Lung (tissue), 12 donors: Measurements from ENCODE around the gene SCD. TPM values are rescaled to one million over a fixed set of nuclear protein-coding genes. Genes with fewer than 3 reads are reported as not detected.
"Not testable (repeated sequence)": the region's sequence is repeated elsewhere in the genome, so short reads cannot be mapped to it uniquely, and the experiment has no call there.

ENCODE experiments used
- ATAC-seq: fragments of 200-7000 bp; cut with Tn5 transposase; one replicate; pipeline ENCODE4 v1.9.1; 2020; ENCODE audit warnings: moderate number of reproducible peaks; ENCODE audit not compliant: insufficient read depth, low FRiP score
- DNase-seq, 3 donors: peaks; one replicate each; pipeline ENCODE4 v3.0.0-alpha.2; 2013 to 2017
- H3K27ac ChIP-seq, 2 donors: one replicate each; pipeline ENCODE4 v1.5.1; 2013; ENCODE audit warnings: mild to moderate bottlenecking in 2 of 2, moderate library complexity in 2 of 2, control low read depth in 1 of 2, inconsistent platforms in 1 of 2, low read depth in 1 of 2, low read length in 1 of 2
- H3K27me3 ChIP-seq, 3 donors: one replicate each; pipeline ENCODE4 v1.5.1; 2013; ENCODE audit warnings: low read length in 2 of 3; ENCODE audit not compliant: control insufficient read depth in 3 of 3, insufficient read depth in 3 of 3
- H3K36me3 ChIP-seq, 4 donors: one replicate each; pipeline ENCODE4 v1.5.1; 2013; ENCODE audit warnings: low read length in 4 of 4, mild to moderate bottlenecking in 1 of 4, moderate library complexity in 1 of 4; ENCODE audit not compliant: control insufficient read depth in 4 of 4, insufficient read depth in 4 of 4
- H3K4me1 ChIP-seq, 5 donors: one replicate each; pipeline ENCODE4 v1.5.1; 2013; ENCODE audit warnings: low read length in 5 of 5, mild to moderate bottlenecking in 2 of 5, moderate library complexity in 1 of 5; ENCODE audit not compliant: control insufficient read depth in 5 of 5, insufficient read depth in 5 of 5
- H3K4me3 ChIP-seq: one replicate; pipeline ENCODE4 v1.5.1; 2013; ENCODE audit warnings: mild to moderate bottlenecking, control low read depth, moderate library complexity
- H3K9ac ChIP-seq, 2 donors: one replicate each; pipeline ENCODE4 v1.5.1; 2013; ENCODE audit warnings: low read length in 2 of 2, control low read depth in 1 of 2; ENCODE audit not compliant: insufficient read depth in 1 of 2
- H3K9me3 ChIP-seq, 4 donors: one replicate each; pipeline ENCODE4 v1.5.1; 2013; ENCODE audit warnings: low read length in 3 of 4, mild to moderate bottlenecking in 1 of 4, moderate library complexity in 1 of 4; ENCODE audit not compliant: control insufficient read depth in 4 of 4, insufficient read depth in 3 of 4
- CTCF ChIP-seq: IDR thresholded peaks from 2 replicates; pipeline ENCODE4 v1.5.1; 2012; ENCODE audit warnings: mild to moderate bottlenecking; ENCODE audit errors: control extremely low read depth, extremely low read depth
- WGBS, 2 donors: extraction: QIAGEN DNeasy Blood & Tissue Kit; methylation state at CpG; one replicate each; pipeline ENCODE4 v1.1.7; 2013; 5-methylcytosine and 5-hydroxymethylcytosine counted together
- polyA plus RNA-seq, 2 donors: library from polyadenylated mRNA; stranded (reverse); fragments of 200-250 nt; gene quantifications; one replicate each; pipeline ENCODE4 v1.2.1, GENCODE V29; 2013
- total RNA-seq, 2 donors: library from RNA; depleted of rRNA in 1 of 2; stranded (reverse); fragments of >200 nt in 1 of 2; gene quantifications; one replicate each; pipeline ENCODE4 v1.2.1, GENCODE V29; 2014 to 2021
- donor health status: control.
- donor health status: control.
- donor health status: Bipolar disorder and iron deficiency.
- donor health status: healthy.
- donor health status: DM: yes; HTN: yes; CAD: no.

Gene SCD
- total and polyA plus RNA-seq, 4 donors, result 136 to 383 (median 239) TPM

GRCh38 chr10:100374200-100374655, 27.2 kb downstream of the SCD start:
- H3K27me3 ChIP-seq, result peaks cover 0 to 14% (median under 1%) of the 10 kb centered on the region in 3 donors
- peak overlapping the region; percentile 63 to 79 for H3K9ac ChIP-seq
- 16 to 26% methylated on average over 3 of the region's 3 CpGs for WGBS, 2 donors
- TF ChIP-seq CTCF, result no peak
- ATAC-seq, result no peak
- H3K27ac ChIP-seq, result peak overlapping the region; percentile 94 to 95
- no peaks in the 10 kb centered on the region for H3K36me3 ChIP-seq
- peaks cover 3 to 32% (median 6%) of the 10 kb centered on the region in 5 donors for H3K4me1 ChIP-seq
- peak overlapping the region; percentile 8 for H3K4me3 ChIP-seq
- H3K9me3 ChIP-seq, result no peaks in the 10 kb centered on the region
- DNase-seq, result no peak

- peak overlapping the region in 1 of 2 donors; percentile 95 for H3K27ac ChIP-seq
- not testable (repeated sequence) for DNase-seq, H3K36me3 ChIP-seq, H3K4me3 ChIP-seq, ATAC-seq, H3K9me3 ChIP-seq
- 57 to 87% methylated on average over 7 of the region's 7 CpGs for WGBS, 2 donors
- peaks cover 3 to 32% (median 6%) of the 10 kb centered on the region in 5 donors for H3K4me1 ChIP-seq
- H3K9ac ChIP-seq, result peak overlapping the region in 1 of 2 donors; percentile 79
- peaks cover 0 to 14% (median 3%) of the 10 kb centered on the region in 3 donors for H3K27me3 ChIP-seq
Measured at GRCh38 chr10:100374677-100375353, 27.8 kb downstream of the SCD start.

DNA sequence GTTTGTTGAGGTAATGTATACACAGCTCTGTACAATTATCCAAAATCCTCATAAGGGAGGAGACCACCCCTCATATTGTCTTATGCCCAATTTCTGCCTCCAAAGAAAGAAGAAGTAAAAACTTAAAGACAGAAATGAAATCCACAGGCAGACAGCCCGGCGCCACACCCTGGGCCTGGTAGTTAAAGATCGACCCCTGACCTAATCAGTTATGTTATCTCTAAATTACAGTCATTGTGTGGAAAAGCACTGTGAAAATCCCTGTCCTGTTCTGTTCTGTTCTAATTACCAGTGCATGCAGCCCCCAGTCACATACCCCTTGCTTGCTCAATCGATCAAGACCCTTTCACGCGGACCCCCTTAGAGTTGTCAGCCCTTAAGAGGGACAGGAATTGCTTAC, 29.6 kb downstream of the SCD start:
- not testable (repeated sequence) for H3K27ac ChIP-seq, ATAC-seq, H3K36me3 ChIP-seq, H3K4me3 ChIP-seq, DNase-seq, H3K9ac ChIP-seq, H3K9me3 ChIP-seq
- H3K4me1 ChIP-seq, result peaks cover 0 to 21% (median 6%) of the 10 kb centered on the region in 5 donors
- H3K27me3 ChIP-seq, result peaks cover 0 to 18% (median 7%) of the 10 kb centered on the region in 3 donors
- WGBS, 2 donors, result 79 to 86% methylated on average over 6 of the region's 6 CpGs

DNA sequence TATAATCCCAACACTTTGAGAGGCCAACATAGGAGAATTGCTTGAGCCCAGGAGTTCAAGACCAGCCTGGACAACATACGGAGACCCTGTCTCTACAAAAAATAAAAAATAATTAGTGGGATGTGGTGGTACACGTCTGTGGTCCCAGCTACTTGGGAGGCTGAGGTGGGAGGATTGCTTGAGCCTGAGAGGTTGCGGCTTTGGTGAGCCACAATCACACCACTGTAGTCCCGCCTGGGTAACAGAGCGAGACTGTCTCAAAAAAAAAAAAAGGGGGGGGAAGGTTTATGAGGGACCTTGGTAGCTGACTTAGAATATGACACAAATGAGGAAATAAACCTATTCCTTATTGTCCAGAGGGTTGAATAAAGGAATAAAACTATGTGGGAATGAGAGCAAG, 30.8 kb downstream of the SCD start:
- no peaks in the 10 kb centered on the region for H3K9me3 ChIP-seq
- no peak for DNase-seq
- WGBS, 2 donors, result 91 to 95% methylated on average over 5 of the region's 5 CpGs
- H3K4me3 ChIP-seq, result no peak overlapping the region
- peaks cover 0 to 3% (median 0%) of the 10 kb centered on the region in 4 donors for H3K36me3 ChIP-seq
- peaks cover 0 to 18% (median 7%) of the 10 kb centered on the region in 3 donors for H3K27me3 ChIP-seq
- no peak for ATAC-seq
- no peak for TF ChIP-seq CTCF
- H3K9ac ChIP-seq, result no peak overlapping the region
- no peak overlapping the region for H3K27ac ChIP-seq
- peaks cover 0 to 20% (median 7%) of the 10 kb centered on the region in 5 donors for H3K4me1 ChIP-seq
